ENCODE results near the gene ZNF135. TPM values are rescaled to one million over a fixed set of nuclear protein-coding genes. Genes with fewer than 3 reads are reported as not detected.

ZNF135 gene
- total and polyA plus RNA-seq, 2 experiments from 2014 or later = 4.8 to 10.3 TPM

DNA sequence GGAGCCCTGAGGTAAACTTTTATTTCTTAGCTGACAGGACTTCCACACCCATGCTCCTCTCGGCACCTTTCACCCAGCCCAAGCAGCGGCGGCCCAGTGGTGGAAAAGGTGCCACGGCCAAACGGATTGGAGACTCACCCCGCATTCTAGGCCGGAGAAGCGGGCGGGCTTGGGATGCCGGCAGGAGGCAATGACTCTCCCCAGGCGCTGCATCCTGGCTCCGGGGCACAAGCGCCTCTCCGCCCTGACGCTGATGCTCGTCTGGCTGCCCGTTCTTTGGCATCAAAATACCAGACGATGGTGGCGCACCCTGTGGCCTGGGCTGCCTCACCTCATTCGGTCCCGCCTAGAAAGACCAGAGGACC is 49.8 kb upstream of the ZNF135 start:
- H3K27me3 Mint-ChIP-seq (ENCODE audit: insufficient read depth, low read depth, poor library complexity) = peaks cover 15% of the 10 kb centered on the region
- Histone ChIP-seq H3K36me3 (ENCODE audit: insufficient read depth) (peaks cover 17% of the 10 kb centered on the region), H2AFZ (no peak overlapping the region), H3K4me1 (ENCODE audit: insufficient read depth) (no peaks in the 10 kb centered on the region), H3K27me3 (ENCODE audit: insufficient read depth) (no peaks in the 10 kb centered on the region), H3K27ac (ENCODE audit: low read depth) (no peak overlapping the region), H3K4me2 (peak overlapping the region; percentile 72), H4K20me1 (replicated peaks; ENCODE audit: insufficient read depth) (peaks cover 3% of the 10 kb centered on the region; the same call in 1 of the 2 replicates), H3F3A (replicated peaks; ENCODE audit: low read depth) (peaks cover 12% of the 10 kb centered on the region), H3K79me2 (replicated peaks; ENCODE audit: insufficient read depth) (peaks cover 18% of the 10 kb centered on the region), H3K4me3 (peak overlapping the region; percentile 50), H3K9me2 (ENCODE audit: insufficient read depth) (peaks cover 3% of the 10 kb centered on the region; the same call in 1 of the 2 replicates)
- DNase-seq (ENCODE audit: low spot score) (no peak), ATAC-seq (peak; percentile 36)
- peak overlapping the region; percentile 66 for H3K4me3 Mint-ChIP-seq
- peaks cover 4% of the 10 kb centered on the region; the same call in 1 of the 3 replicates for H3K4me1 Mint-ChIP-seq
- peaks cover 88% of the 10 kb centered on the region for H3K9me3 Mint-ChIP-seq
- TF ChIP-seq EZH2 (IDR thresholded peaks at IDR 0.05; ENCODE audit: low read depth, unreplicated experiment) = no peak
- H3K36me3 Mint-ChIP-seq (ENCODE audit: low read depth) = peaks cover 81% of the 10 kb centered on the region
- no peak overlapping the region for H3K27ac Mint-ChIP-seq

DNA sequence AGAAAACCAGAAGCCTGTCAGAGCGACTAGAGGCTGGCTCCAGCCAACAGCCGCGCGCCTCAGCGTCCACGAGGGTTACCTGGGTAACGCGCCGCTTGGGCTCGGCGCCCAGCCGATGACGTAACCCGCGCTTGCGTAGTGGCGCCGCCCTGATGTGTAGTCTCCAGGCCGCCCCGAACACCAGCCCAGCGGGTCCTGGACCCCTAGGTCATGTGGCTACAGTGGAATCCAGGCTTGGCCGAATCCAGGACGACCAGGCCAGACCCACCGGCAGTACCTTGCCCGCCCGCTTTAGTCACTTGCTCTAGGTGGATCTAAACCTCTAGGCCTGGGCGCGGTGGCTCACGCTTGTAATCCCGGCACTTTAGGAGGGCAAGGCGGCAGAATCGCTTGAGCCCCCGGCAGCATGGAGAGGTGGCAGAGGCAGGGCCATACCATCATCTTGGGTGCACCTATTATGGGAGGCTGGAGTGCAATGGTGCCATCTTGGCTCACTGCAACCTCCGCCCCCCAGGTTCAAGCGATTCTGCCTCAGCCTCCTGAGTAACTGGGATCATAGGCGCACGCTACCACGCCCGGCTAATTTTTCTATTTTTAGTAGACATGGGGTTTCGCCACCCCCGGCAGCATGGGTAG is 49.3 kb upstream of the ZNF135 start:
- no peaks in the 10 kb centered on the region; the same call in 2 of the 3 replicates for H3K4me1 Mint-ChIP-seq
- peak overlapping the region; percentile 50 for H3K4me3 ChIP-seq
- H3K36me3 Mint-ChIP-seq (ENCODE audit: low read depth) = peaks cover 78% of the 10 kb centered on the region

DNA sequence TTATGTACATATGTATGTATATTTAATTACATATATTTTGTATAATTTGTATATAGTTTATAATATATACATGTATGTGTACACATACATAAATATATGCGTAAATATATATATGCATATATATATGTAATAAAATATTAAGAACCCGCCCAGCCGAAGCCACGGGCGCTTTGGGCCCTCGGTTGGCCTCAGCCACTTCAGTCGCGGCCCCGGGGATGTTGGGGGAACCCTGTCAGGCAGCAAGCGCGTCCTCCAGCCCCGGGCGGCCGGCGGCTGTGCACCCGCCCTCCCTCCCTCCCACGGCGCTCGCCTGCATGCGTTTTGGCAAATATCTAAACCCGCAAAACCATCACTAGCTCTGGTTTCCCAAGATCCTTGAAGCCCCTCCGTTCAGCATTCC is 48.6 kb upstream of the ZNF135 start:
- H3K27ac Mint-ChIP-seq = no peak overlapping the region
- no peak overlapping the region for H3K4me2 ChIP-seq
- H3K4me1 Mint-ChIP-seq = no peaks in the 10 kb centered on the region; the same call in 2 of the 3 replicates
- peaks cover 8% of the 10 kb centered on the region for H3K36me3 ChIP-seq (ENCODE audit: insufficient read depth)
- H3K4me3 Mint-ChIP-seq = no peak overlapping the region
- peaks cover 6% of the 10 kb centered on the region; the same call in 1 of the 2 replicates for H3K79me2 ChIP-seq (replicated peaks; ENCODE audit: insufficient read depth)
- H3K36me3 Mint-ChIP-seq (ENCODE audit: low read depth) = peaks cover 73% of the 10 kb centered on the region
- H3K9me3 Mint-ChIP-seq = peaks cover 85% of the 10 kb centered on the region
- H3K27ac ChIP-seq (ENCODE audit: low read depth) = no peak overlapping the region
- H4K20me1 ChIP-seq (replicated peaks; ENCODE audit: insufficient read depth) = no peaks in the 10 kb centered on the region; the same call in 1 of the 2 replicates
- no peaks in the 10 kb centered on the region for H3K27me3 ChIP-seq (ENCODE audit: insufficient read depth)
- ATAC-seq = no peak
- no peak overlapping the region for H2AFZ ChIP-seq
- H3K9me2 ChIP-seq (ENCODE audit: insufficient read depth) = peaks cover 3% of the 10 kb centered on the region; the same call in 1 of the 2 replicates
- H3K4me1 ChIP-seq (ENCODE audit: insufficient read depth) = no peaks in the 10 kb centered on the region
- peaks cover 15% of the 10 kb centered on the region for H3K27me3 Mint-ChIP-seq (ENCODE audit: insufficient read depth, low read depth, poor library complexity)
- no peak for DNase-seq (ENCODE audit: low spot score)
- H3K4me3 ChIP-seq = no peak overlapping the region
- H3F3A ChIP-seq (replicated peaks; ENCODE audit: low read depth) = peaks cover 12% of the 10 kb centered on the region; the same call in 1 of the 2 replicates
- TF ChIP-seq, protein P1, sequence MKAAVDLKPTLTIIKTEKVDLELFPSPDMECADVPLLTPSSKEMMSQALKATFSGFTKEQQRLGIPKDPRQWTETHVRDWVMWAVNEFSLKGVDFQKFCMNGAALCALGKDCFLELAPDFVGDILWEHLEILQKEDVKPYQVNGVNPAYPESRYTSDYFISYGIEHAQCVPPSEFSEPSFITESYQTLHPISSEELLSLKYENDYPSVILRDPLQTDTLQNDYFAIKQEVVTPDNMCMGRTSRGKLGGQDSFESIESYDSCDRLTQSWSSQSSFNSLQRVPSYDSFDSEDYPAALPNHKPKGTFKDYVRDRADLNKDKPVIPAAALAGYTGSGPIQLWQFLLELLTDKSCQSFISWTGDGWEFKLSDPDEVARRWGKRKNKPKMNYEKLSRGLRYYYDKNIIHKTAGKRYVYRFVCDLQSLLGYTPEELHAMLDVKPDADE (IDR thresholded peaks at IDR 0.05) = no peak
- TF ChIP-seq EZH2phosphoT487 (IDR thresholded peaks at IDR 0.05; ENCODE audit: unreplicated experiment) = no peak
- TF ChIP-seq, protein P2, sequence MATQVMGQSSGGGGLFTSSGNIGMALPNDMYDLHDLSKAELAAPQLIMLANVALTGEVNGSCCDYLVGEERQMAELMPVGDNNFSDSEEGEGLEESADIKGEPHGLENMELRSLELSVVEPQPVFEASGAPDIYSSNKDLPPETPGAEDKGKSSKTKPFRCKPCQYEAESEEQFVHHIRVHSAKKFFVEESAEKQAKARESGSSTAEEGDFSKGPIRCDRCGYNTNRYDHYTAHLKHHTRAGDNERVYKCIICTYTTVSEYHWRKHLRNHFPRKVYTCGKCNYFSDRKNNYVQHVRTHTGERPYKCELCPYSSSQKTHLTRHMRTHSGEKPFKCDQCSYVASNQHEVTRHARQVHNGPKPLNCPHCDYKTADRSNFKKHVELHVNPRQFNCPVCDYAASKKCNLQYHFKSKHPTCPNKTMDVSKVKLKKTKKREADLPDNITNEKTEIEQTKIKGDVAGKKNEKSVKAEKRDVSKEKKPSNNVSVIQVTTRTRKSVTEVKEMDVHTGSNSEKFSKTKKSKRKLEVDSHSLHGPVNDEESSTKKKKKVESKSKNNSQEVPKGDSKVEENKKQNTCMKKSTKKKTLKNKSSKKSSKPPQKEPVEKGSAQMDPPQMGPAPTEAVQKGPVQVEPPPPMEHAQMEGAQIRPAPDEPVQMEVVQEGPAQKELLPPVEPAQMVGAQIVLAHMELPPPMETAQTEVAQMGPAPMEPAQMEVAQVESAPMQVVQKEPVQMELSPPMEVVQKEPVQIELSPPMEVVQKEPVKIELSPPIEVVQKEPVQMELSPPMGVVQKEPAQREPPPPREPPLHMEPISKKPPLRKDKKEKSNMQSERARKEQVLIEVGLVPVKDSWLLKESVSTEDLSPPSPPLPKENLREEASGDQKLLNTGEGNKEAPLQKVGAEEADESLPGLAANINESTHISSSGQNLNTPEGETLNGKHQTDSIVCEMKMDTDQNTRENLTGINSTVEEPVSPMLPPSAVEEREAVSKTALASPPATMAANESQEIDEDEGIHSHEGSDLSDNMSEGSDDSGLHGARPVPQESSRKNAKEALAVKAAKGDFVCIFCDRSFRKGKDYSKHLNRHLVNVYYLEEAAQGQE (IDR thresholded peaks at IDR 0.05; ENCODE audit: unreplicated experiment) = no peak

More for the DNA sequence above, 49.3 kb upstream of the ZNF135 start:
- Histone ChIP-seq H3K27ac (ENCODE audit: low read depth) (no peak overlapping the region), H2AFZ (no peak overlapping the region), H3K9me2 (ENCODE audit: insufficient read depth) (peaks cover 3% of the 10 kb centered on the region; the same call in 1 of the 2 replicates), H3K27me3 (ENCODE audit: insufficient read depth) (no peaks in the 10 kb centered on the region), H3F3A (replicated peaks; ENCODE audit: low read depth) (peaks cover 12% of the 10 kb centered on the region), H4K20me1 (replicated peaks; ENCODE audit: insufficient read depth) (no peaks in the 10 kb centered on the region; the same call in 1 of the 2 replicates), H3K79me2 (replicated peaks; ENCODE audit: insufficient read depth) (peaks cover 13% of the 10 kb centered on the region), H3K4me1 (ENCODE audit: insufficient read depth) (no peaks in the 10 kb centered on the region), H3K36me3 (ENCODE audit: insufficient read depth) (peaks cover 14% of the 10 kb centered on the region), H3K4me2 (peak overlapping the region; percentile 72)
- DNase-seq (ENCODE audit: low spot score) = peak; percentile 90
- TF ChIP-seq JUNB (IDR thresholded peaks at IDR 0.05; ENCODE audit: unreplicated experiment) (no peak), CREB1 (CRISPR knock-in tag; IDR thresholded peaks at IDR 0.05; ENCODE audit: low read depth) (peak; percentile 90)
- Mint-ChIP-seq H3K9me3 (peaks cover 88% of the 10 kb centered on the region), H3K4me3 (peak overlapping the region; percentile 66), H3K27ac (peak overlapping the region; percentile 83), H3K27me3 (ENCODE audit: insufficient read depth, low read depth, poor library complexity) (peaks cover 15% of the 10 kb centered on the region)
- ATAC-seq = peak; percentile 95
